A549 (cell line): ENCODE data around the gene RAD50. TPM values are rescaled to one million over a fixed set of nuclear protein-coding genes. Genes with fewer than 3 reads are reported as not detected.
"Not testable (repeated sequence)": the region's sequence is repeated elsewhere in the genome, so short reads cannot be mapped to it uniquely, and the experiment has no call there.

Experiments used
- ATAC-seq, 2 experiments: fragments of 200-7000 bp in 1 of 2; fragments of >200 bp in 1 of 2; cut with Nextera tagmentation in 1 of 2; cut with Tn5 transposase in 1 of 2; 3 replicates each; pipeline versions ENCODE4 v1.8.0 to v1.9.1; 2018 to 2020; ENCODE audit warnings: mild to moderate bottlenecking in 1 of 2, moderate library complexity in 1 of 2
- CTCF ChIA-PET: fragments of 300-600 bp; sonication (Branson Sonifier 250); formaldehyde crosslinking; extraction: SDS; loops from one replicate; lab custom pipeline; 2021; ENCODE audit warnings: antibody characterized with exemption, inconsistent platforms; lab: Yijun Ruan, JAX
- POLR2A ChIA-PET: fragments of 350-600 bp; formaldehyde crosslinking; extraction: SDS; loops from one replicate; lab custom pipeline; 2021; ENCODE audit warnings: antibody characterized with exemption, inconsistent platforms; lab: Yijun Ruan, JAX
- DNase-seq, 2 experiments: peaks; one replicate each; pipeline versions ENCODE4 v3.0.0 to v3.0.0-alpha.2; 2011 to 2016; ENCODE audit warnings: low read depth in 1 of 2, low spot score in 1 of 2
- FAIRE-seq: peaks from 2 replicates; lab custom pipeline; 2011; peaks lifted over from hg19 to GRCh38; lab: Jason Lieb, UNC
- H3K27ac ChIP-seq, 2 experiments: fragments of >200 bp; sonication (Bioruptor Twin); formaldehyde crosslinking; 3 replicates each; pipeline ENCODE4 v1.5.1; 2016 to 2017
- H3K4me1 ChIP-seq: fragments of >200 bp; sonication (Bioruptor Twin); formaldehyde crosslinking; 3 replicates; pipeline ENCODE4 v1.6.1; 2016
- H3K4me2 ChIP-seq: fragments of >200 bp; sonication (Bioruptor Twin); formaldehyde crosslinking; 3 replicates; pipeline ENCODE4 v1.6.1; 2016
- H3K4me3 ChIP-seq: fragments of >200 bp; sonication (Bioruptor Twin); formaldehyde crosslinking; 3 replicates; pipeline ENCODE4 v1.5.1; 2016
- H3K9me3 ChIP-seq: fragments of >200 bp; sonication (Bioruptor Twin); formaldehyde crosslinking; 3 replicates; pipeline ENCODE4 v1.6.1; 2016
- CEBPB ChIP-seq, 2 experiments: fragments of >200 bp in 1 of 2; sonication (Bioruptor Twin) in 1 of 2; formaldehyde crosslinking in 1 of 2; IDR thresholded peaks; 2 replicates each; pipeline ENCODE4 v1.6.1; 2012 to 2016
- CHD4 ChIP-seq: fragments of 200-600 bp; sonication (generic); IDR thresholded peaks from 2 replicates; pipeline ENCODE4 v1.6.1; 2016; ENCODE audit warnings: antibody characterized with exemption, mild to moderate bottlenecking, borderline replicate concordance
- FOSL2 ChIP-seq, 2 experiments: fragments of 450-650 bp in 1 of 2; fragments of >200 bp in 1 of 2; sonication (Bioruptor Twin) in 1 of 2; formaldehyde crosslinking; IDR thresholded peaks; 2 replicates each; pipeline versions ENCODE4 v1.5.0 to v1.6.1; 2016 to 2020; ENCODE audit warnings: mild to moderate bottlenecking in 1 of 2, moderate library complexity in 1 of 2
- GATA3 ChIP-seq: IDR thresholded peaks from 2 replicates; pipeline ENCODE4 v1.6.1; 2012; ENCODE audit warnings: borderline replicate concordance
- HES2 ChIP-seq: fragments of >200 bp; sonication (Bioruptor Twin); formaldehyde crosslinking; IDR thresholded peaks from 2 replicates; pipeline ENCODE4 v1.6.1; 2016
- HOXA7 ChIP-seq: fragments of 250-450 bp; sonication (Bioruptor Pico); IDR thresholded peaks from 2 replicates; pipeline ENCODE4 v1.5.0; 2020; ENCODE audit warnings: mild to moderate bottlenecking, moderate library complexity
- JUN ChIP-seq, 2 experiments: fragments of >200 bp; sonication (Bioruptor Twin); formaldehyde crosslinking; IDR thresholded peaks; 2 replicates in 1 of 2; 3 replicates in 1 of 2; pipeline ENCODE4 v1.6.1; 2016 to 2017
- MAFK ChIP-seq: fragments of 450-650 bp; IDR thresholded peaks from 2 replicates; pipeline ENCODE4 v1.6.1; 2014; ENCODE audit not compliant: partially characterized antibody
- NFE2L2 ChIP-seq: fragments of 150-350 bp; conservative IDR thresholded peaks from 2 replicates; pipeline ENCODE4 v1.6.1; 2014; ENCODE audit warnings: low read length
- PHF8 ChIP-seq: fragments of 200-600 bp; sonication (generic); IDR thresholded peaks from 2 replicates; pipeline ENCODE4 v1.6.1; 2016; ENCODE audit warnings: low read depth, mild to moderate bottlenecking, antibody characterized with exemption, moderate library complexity, borderline replicate concordance
- RARB ChIP-seq: fragments of 250-450 bp; sonication (Bioruptor Pico); IDR thresholded peaks from 2 replicates; pipeline ENCODE4 v1.8.0; 2021; ENCODE audit warnings: mild to moderate bottlenecking, moderate library complexity
- REST ChIP-seq: fragments of 200-600 bp; sonication (generic); IDR thresholded peaks from 2 replicates; pipeline ENCODE4 v1.6.1; 2016; ENCODE audit warnings: antibody characterized with exemption, mild to moderate bottlenecking, moderate library complexity
- RNF2 ChIP-seq: fragments of 200-600 bp; sonication (generic); IDR thresholded peaks from 2 replicates; pipeline ENCODE4 v1.6.1; 2016; ENCODE audit warnings: low read depth, mild to moderate bottlenecking, antibody characterized with exemption, moderate library complexity, borderline replicate concordance
- SMC3 ChIP-seq: fragments of >200 bp; sonication (Bioruptor Twin); formaldehyde crosslinking; IDR thresholded peaks from 3 replicates; pipeline ENCODE4 v1.6.1; 2018; ENCODE audit warnings: inconsistent platforms
- USF2 ChIP-seq: fragments of 450-650 bp; IDR thresholded peaks from 2 replicates; pipeline ENCODE4 v1.6.1; 2014; ENCODE audit warnings: antibody characterized with exemption
- ZFP36 ChIP-seq: fragments of 450-650 bp; IDR thresholded peaks from 2 replicates; pipeline ENCODE4 v1.6.1; 2014; ENCODE audit warnings: borderline replicate concordance; ENCODE audit not compliant: partially characterized antibody
- WGBS: methylation state at CpG from one replicate; pipeline ENCODE4 v1.1.6; 2017; ENCODE audit errors: missing lambda C conversion rate; 5-methylcytosine and 5-hydroxymethylcytosine counted together
- polyA plus RNA-seq, 4 experiments: library from polyadenylated mRNA; depleted of rRNA in 3 of 4; stranded (reverse); fragments of >200 nt; fragmentation: RNase III in 1 of 4; extraction: RNeasy Plus Mini Kit Qiagen cat#74134 plus additional on column Dnase treatment in 1 of 4; gene quantifications; 2 replicates in 3 of 4; 3 replicates in 1 of 4; pipeline ENCODE4 v1.2.3, GENCODE V29; 2011 to 2017

The RAD50 gene
- polyA plus RNA-seq, 2 of the 4 experiments (the other 2 are of a cell fraction): 39.6 to 81.5 TPM

- POLR2A ChIA-PET: interaction anchor here (1.5 kb wide), 1 partner anchor 11 kb away, joined by 5 read pairs; the partner anchor contains the start of gene RAD50
- CTCF ChIA-PET: interaction anchor here (1.7 to 2.5 kb wide), 2 partner anchors 19 to 160 kb away, joined by 5 to 13 read pairs; no protein-coding TSS in a partner anchor
These were observed 10.7 kb upstream of the RAD50 start for GRCh38 chr5:132546108-132546507.

GRCh38 chr5:132547269-132547668 lies 9.5 kb upstream of the RAD50 start:
- 54% methylated on average over 2 of the region's 2 CpGs for WGBS
- FAIRE-seq: no peak
- Histone ChIP-seq H3K9me3 (no peaks in the 10 kb centered on the region), H3K4me2 (no peak overlapping the region), H3K4me3 (no peak overlapping the region), H3K4me1 (no peaks in the 10 kb centered on the region), H3K27ac (no peak overlapping the region)
- ATAC-seq: no peak
- CTCF ChIA-PET: interaction anchor here (0.6 to 1.1 kb wide), 2 partner anchors 8 to 20 kb away, joined by 3 to 4 read pairs; no protein-coding TSS in a partner anchor
- DNase-seq: no peak
- POLR2A ChIA-PET: interaction anchor here (1.5 kb wide), 1 partner anchor 10 kb away, joined by 5 read pairs; the partner anchor contains the start of gene RAD50
- no peak for TF ChIP-seq SMC3
- TF ChIP-seq MAFK: peak; percentile 82

More at GRCh38 chr5:132546108-132546507, 10.7 kb upstream of the RAD50 start:
- TF ChIP-seq HES2 (no peak), NFE2L2 (no peak), HOXA7 (CRISPR knock-in tag) (no peak), CHD4 (no peak)
- FAIRE-seq (no peak), DNase-seq (no peak), ATAC-seq (no peak)
- Histone ChIP-seq H3K27ac (no peak overlapping the region), H3K9me3 (no peaks in the 10 kb centered on the region), H3K4me1 (no peaks in the 10 kb centered on the region), H3K4me2 (no peak overlapping the region), H3K4me3 (no peak overlapping the region)
- WGBS: 65% methylated on average over 2 of the region's 2 CpGs

- H3K9me3 ChIP-seq, H3K4me1 ChIP-seq, H3K27ac ChIP-seq, ATAC-seq, DNase-seq, POLR2A ChIA-PET, H3K4me2 ChIP-seq, FAIRE-seq, H3K4me3 ChIP-seq: not testable (repeated sequence)
- CTCF ChIA-PET: interaction anchor here (0.7 to 1.1 kb wide), 4 partner anchors 22 to 164 kb away, joined by 3 to 7 read pairs (median 4); no protein-coding TSS in a partner anchor
- 85% methylated on average over 7 of the region's 7 CpGs for WGBS
These were observed 7.9 kb upstream of the RAD50 start for GRCh38 chr5:132548834-132549233.

GRCh38 chr5:132549576-132549975 lies 7.2 kb upstream of the RAD50 start:
- H3K9me3 ChIP-seq: no peaks in the 10 kb centered on the region
- FAIRE-seq: no peak
- no peak overlapping the region for H3K27ac ChIP-seq
- no peak for DNase-seq
- TF ChIP-seq REST (no peak), USF2 (no peak), HES2 (no peak), FOSL2 (IDR thresholded peaks at IDR 0.05) (no peak), FOSL2 (CRISPR knock-in tag; IDR thresholded peaks at IDR 0.05) (no peak), RARB (no peak), ZFP36 (no peak), RNF2 (no peak), CEBPB (IDR thresholded peaks at IDR 0.05) (no peak), PHF8 (no peak), JUN (IDR thresholded peaks at IDR 0.05) (no peak), GATA3 (no peak)
- H3K4me1 ChIP-seq: no peaks in the 10 kb centered on the region
- POLR2A ChIA-PET: no interaction called here
- no peak for ATAC-seq
- no peak overlapping the region for H3K4me2 ChIP-seq
- no peak overlapping the region for H3K4me3 ChIP-seq
- CTCF ChIA-PET: interaction anchor here (2.0 kb wide), 1 partner anchor 22 kb away, joined by 4 read pairs; no protein-coding TSS in a partner anchor
- 23% methylated on average over 2 of the region's 2 CpGs for WGBS
